Fibroblast of skin of right biceps (primary cell): ENCODE results near the gene DNTTIP2.
A peak's percentile ranks its signal among the peaks of the same experiment; 100 is the strongest.
"Not testable (repeated sequence)": the region's sequence is repeated elsewhere in the genome, so short reads cannot be mapped to it uniquely, and the experiment has no call there.

ENCODE experiments used
- DNase-seq: peaks from one replicate; pipeline ENCODE4 v3.0.0-alpha.2; 2013

Gene DNTTIP2

GRCh38 chr1:93840956-93841482 lies 38.0 kb downstream of the DNTTIP2 start:
- DNase-seq: no peak

- DNase-seq: no peak
Observed at GRCh38 chr1:93839753-93840152, 39.3 kb downstream of the DNTTIP2 start.

- DNase-seq: peak; percentile 77
Observed at GRCh38 chr1:93839307-93839706, 39.7 kb downstream of the DNTTIP2 start.

GRCh38 chr1:93837961-93838360 lies 41.0 kb downstream of the DNTTIP2 start:
- no peak for DNase-seq

GRCh38 chr1:93833293-93833692 lies 45.7 kb downstream of the DNTTIP2 start:
- DNase-seq: not testable (repeated sequence)

- DNase-seq: no peak
Observed at GRCh38 chr1:93829061-93829460, 49.9 kb downstream of the DNTTIP2 start.

- no peak for DNase-seq
Observed at GRCh38 chr1:93828367-93828755, 50.6 kb downstream of the DNTTIP2 start.

- DNase-seq: peak; percentile 76
Observed at GRCh38 chr1:93827633-93828366, 51.2 kb downstream of the DNTTIP2 start.

- DNase-seq: no peak
Observed at GRCh38 chr1:93827128-93827527, 51.9 kb downstream of the DNTTIP2 start.

- DNase-seq: no peak
Observed at GRCh38 chr1:93824834-93825233, 54.2 kb downstream of the DNTTIP2 start.

- peak; percentile 52 for DNase-seq
Observed at GRCh38 chr1:93822730-93823425, 56.1 kb downstream of the DNTTIP2 start.

GRCh38 chr1:93821423-93822144 lies 57.4 kb downstream of the DNTTIP2 start:
- no peak for DNase-seq

- no peak for DNase-seq
Observed at GRCh38 chr1:93820554-93821422, 58.2 kb downstream of the DNTTIP2 start.

GRCh38 chr1:93818570-93818959 lies 60.4 kb downstream of the DNTTIP2 start:
- no peak for DNase-seq

GRCh38 chr1:93817819-93818569 lies 61.0 kb downstream of the DNTTIP2 start:
- DNase-seq: no peak

- DNase-seq: peak; percentile 80
Observed at GRCh38 chr1:93816970-93817678, 61.9 kb downstream of the DNTTIP2 start.
